DMS53 treated with DMSO at 0.1 percent for 48 hours (cell line): Measurements from ENCODE around the gene OVOL1.
"Not testable (repeated sequence)": the region's sequence is repeated elsewhere in the genome, so short reads cannot be mapped to it uniquely, and the experiment has no call there.

ENCODE experiments used
- DNase-seq: peaks from one replicate; lab custom pipeline; 2025; ENCODE audit not compliant: unreplicated experiment; lab: John Stamatoyannopoulos, UW

The OVOL1 gene

GRCh38 chr11:65786786-65787636 is at the start of gene OVOL1:
Gene OVOL1, plus strand, starts transcription at chr11:65787063. Its CDS starts 311 bp downstream, at chr11:65787374.
- DNase-seq = peak; percentile 71

- DNase-seq = no peak
Observed at GRCh38 chr11:65739022-65739421, 47.8 kb upstream of the OVOL1 start.

- no peak for DNase-seq
Observed at GRCh38 chr11:65741185-65741584, 45.7 kb upstream of the OVOL1 start.

- DNase-seq = no peak
Observed at GRCh38 chr11:65742353-65742752, 44.5 kb upstream of the OVOL1 start.

- no peak for DNase-seq
Observed at GRCh38 chr11:65743681-65744025, 43.2 kb upstream of the OVOL1 start.

GRCh38 chr11:65744026-65744698 is 42.7 kb upstream of the OVOL1 start:
- DNase-seq = peak; percentile 79

GRCh38 chr11:65744699-65745042 is 42.2 kb upstream of the OVOL1 start:
- DNase-seq = no peak

GRCh38 chr11:65745049-65745448 is 41.8 kb upstream of the OVOL1 start:
- DNase-seq = peak; percentile 41

GRCh38 chr11:65762169-65762568 is 24.7 kb upstream of the OVOL1 start:
- DNase-seq = not testable (repeated sequence)

- not testable (repeated sequence) for DNase-seq
Observed at GRCh38 chr11:65762816-65763215, 24.0 kb upstream of the OVOL1 start.

- peak; percentile 56 for DNase-seq
Observed at GRCh38 chr11:65764434-65764833, 22.4 kb upstream of the OVOL1 start.

GRCh38 chr11:65766535-65766934 is 20.3 kb upstream of the OVOL1 start:
- no peak for DNase-seq

- DNase-seq = no peak
Observed at GRCh38 chr11:65767406-65767805, 19.5 kb upstream of the OVOL1 start.

- not testable (repeated sequence) for DNase-seq
Observed at GRCh38 chr11:65767806-65768205, 19.1 kb upstream of the OVOL1 start.

GRCh38 chr11:65770951-65771567 is 15.8 kb upstream of the OVOL1 start:
- DNase-seq = no peak

- no peak for DNase-seq
Observed at GRCh38 chr11:65771589-65772112, 15.2 kb upstream of the OVOL1 start.

- DNase-seq = no peak
Observed at GRCh38 chr11:65773784-65774411, 13.0 kb upstream of the OVOL1 start.

GRCh38 chr11:65774525-65775306 is 12.1 kb upstream of the OVOL1 start:
- DNase-seq = no peak

GRCh38 chr11:65776196-65776595 is 10.7 kb upstream of the OVOL1 start:
- no peak for DNase-seq

- no peak for DNase-seq
Observed at GRCh38 chr11:65776710-65777141, 10.1 kb upstream of the OVOL1 start.

GRCh38 chr11:65777241-65777640 is 9.6 kb upstream of the OVOL1 start:
- no peak for DNase-seq
